ENCODE results near the gene UPF1. TPM values are rescaled to one million over a fixed set of nuclear protein-coding genes. Genes with fewer than 3 reads are reported as not detected.

Gene UPF1
- total and polyA plus RNA-seq, 2 of the 13 experiments (the other 11 are each of a cell fraction or from before 2014, with no cell fraction given) = 16.9 to 41.8 TPM

DNA sequence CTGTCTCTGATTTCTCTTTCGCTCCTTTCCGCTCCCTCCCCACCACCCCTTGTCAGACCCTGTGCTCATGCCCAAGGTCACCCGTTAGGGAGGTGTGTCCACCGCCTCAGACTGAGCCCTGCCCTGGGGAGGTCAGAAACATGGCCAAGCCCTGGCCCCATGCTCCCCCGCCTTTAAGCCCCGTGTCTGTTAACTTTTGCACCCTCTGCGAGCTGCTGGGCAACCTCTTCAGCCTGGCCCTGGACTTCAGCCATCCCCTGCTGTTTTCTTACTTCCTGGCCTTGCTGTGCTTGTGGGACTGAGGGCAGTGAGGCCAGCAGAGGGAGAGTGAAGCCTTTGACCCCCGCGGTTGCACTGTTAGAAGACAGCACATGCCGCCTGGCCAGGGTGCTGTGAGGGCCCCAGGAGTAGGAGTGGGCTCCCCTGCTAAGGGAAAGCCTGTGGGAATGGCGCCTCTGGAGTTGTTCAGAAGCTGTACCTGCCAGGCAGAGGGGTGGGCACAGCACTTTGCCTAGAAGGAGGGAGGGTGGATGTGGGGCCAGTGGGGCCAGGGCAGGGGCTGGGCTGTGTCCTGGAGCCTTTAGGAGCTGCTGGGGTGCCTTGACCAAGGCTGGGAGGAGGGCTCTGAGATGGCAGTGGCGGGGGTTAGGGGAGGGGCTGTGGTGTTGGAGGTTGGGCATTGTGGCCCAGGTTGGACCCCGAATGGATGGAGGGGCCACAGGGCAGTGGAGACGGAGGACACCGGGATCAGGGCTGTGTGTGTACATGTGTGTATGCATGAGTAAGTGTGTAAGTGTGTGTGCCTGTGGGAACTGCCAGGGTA is 7.9 kb downstream of the UPF1 start (continued):
- TF ChIP-seq CENPT (CRISPR knock-in tag; IDR thresholded peaks at IDR 0.05; ENCODE audit: low read depth) (no peak), PHF21A (CRISPR knock-in tag; IDR thresholded peaks at IDR 0.05) (peak; percentile 96), ZNF841 (CRISPR knock-in tag; IDR thresholded peaks at IDR 0.05; ENCODE audit: borderline replicate concordance) (no peak), GFI1 (CRISPR knock-in tag; IDR thresholded peaks at IDR 0.05; ENCODE audit: borderline replicate concordance) (no peak; the same call in 1 of the 2 replicates), ATF7 (IDR thresholded peaks at IDR 0.05) (no peak), ATF7 (CRISPR knock-in tag; IDR thresholded peaks at IDR 0.05) (no peak), MATR3 (CRISPR knock-in tag; IDR thresholded peaks at IDR 0.05) (no peak), NFYB (CRISPR knock-in tag; IDR thresholded peaks at IDR 0.05) (no peak), TSC22D2 (CRISPR knock-in tag; IDR thresholded peaks at IDR 0.05; ENCODE audit: borderline replicate concordance) (peak; percentile 54; the same call in 1 of the 2 replicates), BRCA1 (CRISPR knock-in tag; IDR thresholded peaks at IDR 0.05) (no peak)
- TF ChIP-seq, protein P1, sequence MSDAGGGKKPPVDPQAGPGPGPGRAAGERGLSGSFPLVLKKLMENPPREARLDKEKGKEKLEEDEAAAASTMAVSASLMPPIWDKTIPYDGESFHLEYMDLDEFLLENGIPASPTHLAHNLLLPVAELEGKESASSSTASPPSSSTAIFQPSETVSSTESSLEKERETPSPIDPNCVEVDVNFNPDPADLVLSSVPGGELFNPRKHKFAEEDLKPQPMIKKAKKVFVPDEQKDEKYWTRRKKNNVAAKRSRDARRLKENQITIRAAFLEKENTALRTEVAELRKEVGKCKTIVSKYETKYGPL (CRISPR knock-in tag; IDR thresholded peaks at IDR 0.05) = no peak
- TF ChIP-seq, protein P2, sequence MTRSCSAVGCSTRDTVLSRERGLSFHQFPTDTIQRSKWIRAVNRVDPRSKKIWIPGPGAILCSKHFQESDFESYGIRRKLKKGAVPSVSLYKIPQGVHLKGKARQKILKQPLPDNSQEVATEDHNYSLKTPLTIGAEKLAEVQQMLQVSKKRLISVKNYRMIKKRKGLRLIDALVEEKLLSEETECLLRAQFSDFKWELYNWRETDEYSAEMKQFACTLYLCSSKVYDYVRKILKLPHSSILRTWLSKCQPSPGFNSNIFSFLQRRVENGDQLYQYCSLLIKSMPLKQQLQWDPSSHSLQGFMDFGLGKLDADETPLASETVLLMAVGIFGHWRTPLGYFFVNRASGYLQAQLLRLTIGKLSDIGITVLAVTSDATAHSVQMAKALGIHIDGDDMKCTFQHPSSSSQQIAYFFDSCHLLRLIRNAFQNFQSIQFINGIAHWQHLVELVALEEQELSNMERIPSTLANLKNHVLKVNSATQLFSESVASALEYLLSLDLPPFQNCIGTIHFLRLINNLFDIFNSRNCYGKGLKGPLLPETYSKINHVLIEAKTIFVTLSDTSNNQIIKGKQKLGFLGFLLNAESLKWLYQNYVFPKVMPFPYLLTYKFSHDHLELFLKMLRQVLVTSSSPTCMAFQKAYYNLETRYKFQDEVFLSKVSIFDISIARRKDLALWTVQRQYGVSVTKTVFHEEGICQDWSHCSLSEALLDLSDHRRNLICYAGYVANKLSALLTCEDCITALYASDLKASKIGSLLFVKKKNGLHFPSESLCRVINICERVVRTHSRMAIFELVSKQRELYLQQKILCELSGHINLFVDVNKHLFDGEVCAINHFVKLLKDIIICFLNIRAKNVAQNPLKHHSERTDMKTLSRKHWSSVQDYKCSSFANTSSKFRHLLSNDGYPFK (CRISPR knock-in tag; IDR thresholded peaks at IDR 0.05; ENCODE audit: borderline replicate concordance) = peak; percentile 78; the same call in 1 of the 2 replicates
- TF ChIP-seq, protein P3, sequence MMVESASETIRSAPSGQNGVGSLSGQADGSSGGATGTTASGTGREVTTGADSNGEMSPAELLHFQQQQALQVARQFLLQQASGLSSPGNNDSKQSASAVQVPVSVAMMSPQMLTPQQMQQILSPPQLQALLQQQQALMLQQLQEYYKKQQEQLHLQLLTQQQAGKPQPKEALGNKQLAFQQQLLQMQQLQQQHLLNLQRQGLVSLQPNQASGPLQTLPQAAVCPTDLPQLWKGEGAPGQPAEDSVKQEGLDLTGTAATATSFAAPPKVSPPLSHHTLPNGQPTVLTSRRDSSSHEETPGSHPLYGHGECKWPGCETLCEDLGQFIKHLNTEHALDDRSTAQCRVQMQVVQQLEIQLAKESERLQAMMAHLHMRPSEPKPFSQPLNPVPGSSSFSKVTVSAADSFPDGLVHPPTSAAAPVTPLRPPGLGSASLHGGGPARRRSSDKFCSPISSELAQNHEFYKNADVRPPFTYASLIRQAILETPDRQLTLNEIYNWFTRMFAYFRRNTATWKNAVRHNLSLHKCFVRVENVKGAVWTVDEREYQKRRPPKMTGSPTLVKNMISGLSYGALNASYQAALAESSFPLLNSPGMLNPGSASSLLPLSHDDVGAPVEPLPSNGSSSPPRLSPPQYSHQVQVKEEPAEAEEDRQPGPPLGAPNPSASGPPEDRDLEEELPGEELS (CRISPR knock-in tag; IDR thresholded peaks at IDR 0.05) = peak; percentile 70
- TF ChIP-seq, protein P4, sequence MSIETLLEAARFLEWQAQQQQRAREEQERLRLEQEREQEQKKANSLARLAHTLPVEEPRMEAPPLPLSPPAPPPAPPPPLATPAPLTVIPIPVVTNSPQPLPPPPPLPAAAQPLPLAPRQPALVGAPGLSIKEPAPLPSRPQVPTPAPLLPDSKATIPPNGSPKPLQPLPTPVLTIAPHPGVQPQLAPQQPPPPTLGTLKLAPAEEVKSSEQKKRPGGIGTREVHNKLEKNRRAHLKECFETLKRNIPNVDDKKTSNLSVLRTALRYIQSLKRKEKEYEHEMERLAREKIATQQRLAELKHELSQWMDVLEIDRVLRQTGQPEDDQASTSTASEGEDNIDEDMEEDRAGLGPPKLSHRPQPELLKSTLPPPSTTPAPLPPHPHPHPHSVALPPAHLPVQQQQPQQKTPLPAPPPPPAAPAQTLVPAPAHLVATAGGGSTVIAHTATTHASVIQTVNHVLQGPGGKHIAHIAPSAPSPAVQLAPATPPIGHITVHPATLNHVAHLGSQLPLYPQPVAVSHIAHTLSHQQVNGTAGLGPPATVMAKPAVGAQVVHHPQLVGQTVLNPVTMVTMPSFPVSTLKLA (IDR thresholded peaks at IDR 0.05) = peak; percentile 60
- TF ChIP-seq, protein P5, sequence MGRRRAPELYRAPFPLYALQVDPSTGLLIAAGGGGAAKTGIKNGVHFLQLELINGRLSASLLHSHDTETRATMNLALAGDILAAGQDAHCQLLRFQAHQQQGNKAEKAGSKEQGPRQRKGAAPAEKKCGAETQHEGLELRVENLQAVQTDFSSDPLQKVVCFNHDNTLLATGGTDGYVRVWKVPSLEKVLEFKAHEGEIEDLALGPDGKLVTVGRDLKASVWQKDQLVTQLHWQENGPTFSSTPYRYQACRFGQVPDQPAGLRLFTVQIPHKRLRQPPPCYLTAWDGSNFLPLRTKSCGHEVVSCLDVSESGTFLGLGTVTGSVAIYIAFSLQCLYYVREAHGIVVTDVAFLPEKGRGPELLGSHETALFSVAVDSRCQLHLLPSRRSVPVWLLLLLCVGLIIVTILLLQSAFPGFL (CRISPR knock-in tag; IDR thresholded peaks at IDR 0.05) = no peak
- TF ChIP-seq, protein P6, sequence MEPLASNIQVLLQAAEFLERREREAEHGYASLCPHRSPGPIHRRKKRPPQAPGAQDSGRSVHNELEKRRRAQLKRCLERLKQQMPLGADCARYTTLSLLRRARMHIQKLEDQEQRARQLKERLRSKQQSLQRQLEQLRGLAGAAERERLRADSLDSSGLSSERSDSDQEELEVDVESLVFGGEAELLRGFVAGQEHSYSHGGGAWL (CRISPR knock-in tag; IDR thresholded peaks at IDR 0.05) = no peak; the same call in 1 of the 2 replicates
- TF ChIP-seq, protein P7, sequence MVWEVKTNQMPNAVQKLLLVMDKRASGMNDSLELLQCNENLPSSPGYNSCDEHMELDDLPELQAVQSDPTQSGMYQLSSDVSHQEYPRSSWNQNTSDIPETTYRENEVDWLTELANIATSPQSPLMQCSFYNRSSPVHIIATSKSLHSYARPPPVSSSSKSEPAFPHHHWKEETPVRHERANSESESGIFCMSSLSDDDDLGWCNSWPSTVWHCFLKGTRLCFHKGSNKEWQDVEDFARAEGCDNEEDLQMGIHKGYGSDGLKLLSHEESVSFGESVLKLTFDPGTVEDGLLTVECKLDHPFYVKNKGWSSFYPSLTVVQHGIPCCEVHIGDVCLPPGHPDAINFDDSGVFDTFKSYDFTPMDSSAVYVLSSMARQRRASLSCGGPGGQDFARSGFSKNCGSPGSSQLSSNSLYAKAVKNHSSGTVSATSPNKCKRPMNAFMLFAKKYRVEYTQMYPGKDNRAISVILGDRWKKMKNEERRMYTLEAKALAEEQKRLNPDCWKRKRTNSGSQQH (CRISPR knock-in tag; IDR thresholded peaks at IDR 0.05; ENCODE audit: low read depth) = peak; percentile 80

All from HepG2 (cell line).